ENCODE measurements around the gene NKTR.
A peak's percentile ranks its signal among the peaks of the same experiment; 100 is the strongest.

NKTR gene

DNA sequence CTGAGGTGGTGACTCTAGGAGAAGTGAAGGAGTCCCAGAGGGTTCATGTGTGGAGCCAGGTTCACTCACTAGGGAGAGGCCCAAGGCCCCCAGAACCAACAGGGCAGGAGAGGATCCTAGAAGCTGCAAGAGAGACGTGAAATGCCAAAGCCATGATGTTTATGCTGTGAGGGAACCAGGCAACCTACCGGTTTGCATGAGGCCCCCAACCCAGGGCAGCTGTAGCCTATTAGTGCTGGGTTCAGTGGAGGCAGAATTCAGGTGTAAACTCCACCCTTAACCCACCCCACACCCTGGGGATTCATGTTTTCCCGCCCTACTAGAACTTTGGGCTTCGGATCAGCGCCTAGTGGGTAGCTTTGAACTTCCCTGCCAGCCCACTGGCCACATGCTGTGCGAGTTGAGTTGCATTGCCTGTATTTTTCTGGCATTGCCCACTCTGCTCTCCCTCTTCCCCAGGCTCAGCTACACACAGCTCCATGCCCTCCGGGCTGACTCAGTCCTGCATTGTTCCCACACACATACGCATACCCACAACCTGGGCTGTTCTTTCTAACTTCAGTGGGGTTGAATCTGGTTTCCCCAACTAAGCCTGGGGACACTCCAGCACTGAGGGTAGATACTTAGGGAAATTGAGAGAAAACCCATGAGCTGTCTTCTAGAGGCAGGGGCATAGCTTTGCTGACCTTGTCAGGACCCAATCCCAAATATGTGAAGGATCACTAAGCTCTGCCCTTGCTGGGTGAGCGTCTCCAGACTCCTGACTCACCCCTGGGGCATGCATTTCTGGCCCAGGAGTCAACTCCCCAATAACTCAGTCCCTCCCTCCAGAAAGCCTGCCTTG lies 51.0 kb downstream of the NKTR start:
- H3K27ac ChIP-seq (ENCODE audit: extremely low read depth, low read depth, low read length), result no peak overlapping the region
- TF ChIP-seq ZNF157 (tag by site-specific recombination; IDR thresholded peaks at IDR 0.05) (no peak), KLF9 (tag by site-specific recombination; IDR thresholded peaks at IDR 0.05; ENCODE audit: low read depth) (no peak), SCRT1 (tag by site-specific recombination; IDR thresholded peaks at IDR 0.05; ENCODE audit: borderline replicate concordance) (no peak), ZNF600 (tag by site-specific recombination; IDR thresholded peaks at IDR 0.05) (0 out of 2 replicates have a peak, but pooled peaks have one; percentile 28), KLF10 (tag by site-specific recombination; IDR thresholded peaks at IDR 0.05) (no peak)
- H3K9me3 ChIP-seq (ENCODE audit: control insufficient read depth, insufficient read depth, low read depth, low read length), result no peaks in the 10 kb centered on the region
- H3K4me1 ChIP-seq (ENCODE audit: control insufficient read depth, insufficient read depth, low read length), result no peaks in the 10 kb centered on the region
- CTCF ChIA-PET, result interaction anchor here (1.4 kb wide), 1 partner anchor 93 kb away, joined by 6 read pairs; no protein-coding TSS in a partner anchor
- POLR2A ChIA-PET, result interaction anchor here (1.1 to 1.4 kb wide), 2 partner anchors 14 to 68 kb away, joined by 3 read pairs; no protein-coding TSS in a partner anchor
- H3K36me3 ChIP-seq (ENCODE audit: control insufficient read depth in 2 of 2, insufficient read depth in 1 of 2, low read length in 2 of 2), result peaks cover 0 to 41% of the 10 kb centered on the region in 2 experiments; a peak in 2 of 3 replicates
- no peak overlapping the region for H3K4me3 ChIP-seq (ENCODE audit: low read depth, low read length)

DNA sequence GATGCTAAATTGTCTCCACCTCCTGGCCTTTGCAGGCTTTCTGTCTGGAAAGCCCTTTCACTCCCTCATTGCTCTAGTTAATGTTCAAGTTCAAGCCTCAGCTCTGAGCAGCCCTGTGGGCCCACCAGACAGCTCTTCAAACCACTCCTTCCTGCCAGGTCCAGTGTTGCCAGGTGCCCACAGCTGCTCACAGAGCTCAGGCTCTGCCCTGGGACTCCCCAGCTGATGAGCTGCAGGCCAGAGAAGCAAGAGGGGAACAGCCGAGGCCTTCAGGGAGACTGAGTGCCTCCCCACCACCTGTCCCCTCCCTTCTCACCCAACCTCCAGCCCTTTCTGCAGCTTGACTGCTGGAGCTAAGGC lies 51.7 kb downstream of the NKTR start:
- ChIA-PET POLR2A (interaction anchor here (0.7 to 1.4 kb wide), 3 partner anchors 11 to 69 kb away, joined by 3 read pairs; no protein-coding TSS in a partner anchor), CTCF (interaction anchor here (1.4 kb wide), 1 partner anchor 92 kb away, joined by 6 read pairs; no protein-coding TSS in a partner anchor)
- TF ChIP-seq GLI2 (tag by site-specific recombination; IDR thresholded peaks at IDR 0.05; ENCODE audit: borderline replicate concordance, low read depth), result no peak
- TF ChIP-seq ZFP69B (tag by site-specific recombination; IDR thresholded peaks at IDR 0.05), result peak; percentile 90
- TF ChIP-seq, protein P1, sequence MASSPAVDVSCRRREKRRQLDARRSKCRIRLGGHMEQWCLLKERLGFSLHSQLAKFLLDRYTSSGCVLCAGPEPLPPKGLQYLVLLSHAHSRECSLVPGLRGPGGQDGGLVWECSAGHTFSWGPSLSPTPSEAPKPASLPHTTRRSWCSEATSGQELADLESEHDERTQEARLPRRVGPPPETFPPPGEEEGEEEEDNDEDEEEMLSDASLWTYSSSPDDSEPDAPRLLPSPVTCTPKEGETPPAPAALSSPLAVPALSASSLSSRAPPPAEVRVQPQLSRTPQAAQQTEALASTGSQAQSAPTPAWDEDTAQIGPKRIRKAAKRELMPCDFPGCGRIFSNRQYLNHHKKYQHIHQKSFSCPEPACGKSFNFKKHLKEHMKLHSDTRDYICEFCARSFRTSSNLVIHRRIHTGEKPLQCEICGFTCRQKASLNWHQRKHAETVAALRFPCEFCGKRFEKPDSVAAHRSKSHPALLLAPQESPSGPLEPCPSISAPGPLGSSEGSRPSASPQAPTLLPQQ (tag by site-specific recombination; IDR thresholded peaks at IDR 0.05), result peak; percentile 93
- TF ChIP-seq, protein P2, sequence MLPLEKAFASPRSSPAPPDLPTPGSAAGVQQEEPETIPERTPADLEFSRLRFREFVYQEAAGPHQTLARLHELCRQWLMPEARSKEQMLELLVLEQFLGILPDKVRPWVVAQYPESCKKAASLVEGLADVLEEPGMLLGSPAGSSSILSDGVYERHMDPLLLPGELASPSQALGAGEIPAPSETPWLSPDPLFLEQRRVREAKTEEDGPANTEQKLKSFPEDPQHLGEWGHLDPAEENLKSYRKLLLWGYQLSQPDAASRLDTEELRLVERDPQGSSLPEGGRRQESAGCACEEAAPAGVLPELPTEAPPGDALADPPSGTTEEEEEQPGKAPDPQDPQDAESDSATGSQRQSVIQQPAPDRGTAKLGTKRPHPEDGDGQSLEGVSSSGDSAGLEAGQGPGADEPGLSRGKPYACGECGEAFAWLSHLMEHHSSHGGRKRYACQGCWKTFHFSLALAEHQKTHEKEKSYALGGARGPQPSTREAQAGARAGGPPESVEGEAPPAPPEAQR (tag by site-specific recombination; IDR thresholded peaks at IDR 0.05), result no peak
- H3K36me3 ChIP-seq (ENCODE audit: control insufficient read depth in 2 of 2, insufficient read depth in 1 of 2, low read length in 2 of 2), result peaks cover 0 to 35% of the 10 kb centered on the region in 2 experiments; a peak in 1 of 3 replicates
- H3K4me1 ChIP-seq (ENCODE audit: control insufficient read depth, insufficient read depth, low read length), result no peaks in the 10 kb centered on the region
- H3K4me3 ChIP-seq (ENCODE audit: low read depth, low read length), result no peak overlapping the region
- H3K27ac ChIP-seq (ENCODE audit: extremely low read depth, low read depth, low read length), result no peak overlapping the region
- H3K9me3 ChIP-seq (ENCODE audit: control insufficient read depth, insufficient read depth, low read depth, low read length), result no peaks in the 10 kb centered on the region

DNA sequence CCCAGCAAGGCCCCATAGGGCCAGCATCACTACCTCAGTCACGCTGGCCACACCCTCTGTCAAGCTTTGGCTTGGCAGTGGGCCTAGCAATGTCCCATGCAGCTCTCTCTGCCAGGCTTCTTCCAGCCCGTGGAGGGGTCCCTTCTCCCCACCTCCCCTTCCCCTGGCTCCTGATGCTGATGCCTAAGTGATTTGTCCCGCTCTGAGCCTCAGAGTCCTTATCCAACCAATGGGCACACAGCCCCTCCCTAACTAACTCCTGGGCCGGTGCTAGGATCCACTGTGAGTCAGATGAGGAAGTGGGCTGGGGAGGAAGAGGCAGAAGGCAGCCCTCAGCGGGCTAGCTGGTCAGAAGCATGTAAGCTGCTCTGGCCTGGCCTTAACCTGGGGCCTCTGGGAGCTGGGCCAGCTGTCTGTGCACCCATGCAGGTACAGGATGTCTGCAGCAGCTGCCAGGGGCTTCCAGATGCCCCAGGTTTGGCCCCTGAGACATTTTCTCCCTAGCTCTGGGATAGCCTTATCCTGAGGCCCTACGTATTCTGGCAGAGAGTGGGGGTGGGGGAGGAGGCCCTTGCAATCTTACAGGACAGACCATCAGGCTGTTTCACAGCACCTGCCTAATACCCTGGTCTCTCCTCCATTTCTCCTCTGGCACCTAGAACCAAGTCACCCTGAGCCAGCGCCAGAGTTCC lies 52.3 kb downstream of the NKTR start:
- TF ChIP-seq ZNF223 (tag by site-specific recombination; IDR thresholded peaks at IDR 0.05), result no peak
- peak; percentile 60 for TF ChIP-seq KLF1 (tag by site-specific recombination; IDR thresholded peaks at IDR 0.05)
- peak; percentile 58; the same call in 1 of the 2 replicates for TF ChIP-seq ZNF335 (tag by site-specific recombination; conservative IDR thresholded peaks at IDR 0.05)
- TF ChIP-seq TCF7L2 (IDR thresholded peaks at IDR 0.05; ENCODE audit: borderline replicate concordance, low read depth, low read length), result no peak
- TF ChIP-seq, protein P3, sequence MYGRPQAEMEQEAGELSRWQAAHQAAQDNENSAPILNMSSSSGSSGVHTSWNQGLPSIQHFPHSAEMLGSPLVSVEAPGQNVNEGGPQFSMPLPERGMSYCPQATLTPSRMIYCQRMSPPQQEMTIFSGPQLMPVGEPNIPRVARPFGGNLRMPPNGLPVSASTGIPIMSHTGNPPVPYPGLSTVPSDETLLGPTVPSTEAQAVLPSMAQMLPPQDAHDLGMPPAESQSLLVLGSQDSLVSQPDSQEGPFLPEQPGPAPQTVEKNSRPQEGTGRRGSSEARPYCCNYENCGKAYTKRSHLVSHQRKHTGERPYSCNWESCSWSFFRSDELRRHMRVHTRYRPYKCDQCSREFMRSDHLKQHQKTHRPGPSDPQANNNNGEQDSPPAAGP (tag by site-specific recombination; IDR thresholded peaks at IDR 0.05), result peak; percentile 72; the same call in 1 of the 2 replicates
- TF ChIP-seq GLIS2 (tag by site-specific recombination; IDR thresholded peaks at IDR 0.05), result peak; percentile 38; the same call in 1 of the 2 replicates
- TF ChIP-seq SP3 (tag by site-specific recombination; IDR thresholded peaks at IDR 0.05), result peak; percentile 28; the same call in 1 of the 2 replicates
- peak; percentile 68 for TF ChIP-seq GLIS1 (tag by site-specific recombination; IDR thresholded peaks at IDR 0.05)
- TF ChIP-seq ZNF175 (tag by site-specific recombination; IDR thresholded peaks at IDR 0.05), result no peak
- TF ChIP-seq ZNF791 (tag by site-specific recombination; IDR thresholded peaks at IDR 0.05), result no peak
- TF ChIP-seq ZNF660 (tag by site-specific recombination; IDR thresholded peaks at IDR 0.05), result no peak
- TF ChIP-seq KLF9 (tag by site-specific recombination; IDR thresholded peaks at IDR 0.05; ENCODE audit: low read depth), result 0 out of 2 replicates have a peak, but pooled peaks have one; percentile 38
- TF ChIP-seq, protein P4, sequence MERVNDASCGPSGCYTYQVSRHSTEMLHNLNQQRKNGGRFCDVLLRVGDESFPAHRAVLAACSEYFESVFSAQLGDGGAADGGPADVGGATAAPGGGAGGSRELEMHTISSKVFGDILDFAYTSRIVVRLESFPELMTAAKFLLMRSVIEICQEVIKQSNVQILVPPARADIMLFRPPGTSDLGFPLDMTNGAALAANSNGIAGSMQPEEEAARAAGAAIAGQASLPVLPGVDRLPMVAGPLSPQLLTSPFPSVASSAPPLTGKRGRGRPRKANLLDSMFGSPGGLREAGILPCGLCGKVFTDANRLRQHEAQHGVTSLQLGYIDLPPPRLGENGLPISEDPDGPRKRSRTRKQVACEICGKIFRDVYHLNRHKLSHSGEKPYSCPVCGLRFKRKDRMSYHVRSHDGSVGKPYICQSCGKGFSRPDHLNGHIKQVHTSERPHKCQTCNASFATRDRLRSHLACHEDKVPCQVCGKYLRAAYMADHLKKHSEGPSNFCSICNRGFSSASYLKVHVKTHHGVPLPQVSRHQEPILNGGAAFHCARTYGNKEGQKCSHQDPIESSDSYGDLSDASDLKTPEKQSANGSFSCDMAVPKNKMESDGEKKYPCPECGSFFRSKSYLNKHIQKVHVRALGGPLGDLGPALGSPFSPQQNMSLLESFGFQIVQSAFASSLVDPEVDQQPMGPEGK (tag by site-specific recombination; IDR thresholded peaks at IDR 0.05), result peak; percentile 51
- TF ChIP-seq BCL11B (tag by site-specific recombination; IDR thresholded peaks at IDR 0.05; ENCODE audit: low read depth), result no peak
- peak; percentile 33; the same call in 1 of the 2 replicates for TF ChIP-seq SP2 (tag by site-specific recombination; IDR thresholded peaks at IDR 0.05)
- Histone ChIP-seq H3K4me1 (ENCODE audit: control insufficient read depth, insufficient read depth, low read length) (no peaks in the 10 kb centered on the region), H3K27ac (ENCODE audit: extremely low read depth, low read depth, low read length) (no peak overlapping the region), H3K4me3 (ENCODE audit: low read depth, low read length) (peak overlapping the region; percentile 64; the same call in 1 of the 2 replicates), H3K9me3 (ENCODE audit: control insufficient read depth, insufficient read depth, low read depth, low read length) (no peaks in the 10 kb centered on the region), H3K36me3 (ENCODE audit: control insufficient read depth in 2 of 2, insufficient read depth in 1 of 2, low read length in 2 of 2) (peaks cover 0 to 35% of the 10 kb centered on the region in 2 experiments; a peak in 1 of 3 replicates)
- ChIA-PET CTCF (interaction anchor here (0.6 kb wide), 1 partner anchor 46 kb away, joined by 5 read pairs; no protein-coding TSS in a partner anchor), POLR2A (interaction anchor here (0.7 to 1.1 kb wide), 2 partner anchors 11 to 13 kb away, joined by 3 read pairs; no protein-coding TSS in a partner anchor)
